GM19099 (cell line): Measurements from ENCODE around the gene PGBD5.

Experiments used
- POLR2A ChIP-seq: IDR thresholded peaks from 3 replicates; pipeline ENCODE4 v1.6.1; 2011; ENCODE audit warnings: low read depth; ENCODE audit not compliant: insufficient read length; ENCODE audit errors: extremely low read depth

The PGBD5 gene

GRCh38 chr1:230355128-230355527, 71.0 kb downstream of the PGBD5 start:
- no peak for TF ChIP-seq POLR2A

GRCh38 chr1:230354005-230354404, 72.1 kb downstream of the PGBD5 start:
- TF ChIP-seq POLR2A = no peak

GRCh38 chr1:230352537-230352936, 73.6 kb downstream of the PGBD5 start:
- no peak for TF ChIP-seq POLR2A

- no peak for TF ChIP-seq POLR2A
Measured at GRCh38 chr1:230351983-230352382, 74.1 kb downstream of the PGBD5 start.

- TF ChIP-seq POLR2A = no peak
Measured at GRCh38 chr1:230351514-230351913, 74.6 kb downstream of the PGBD5 start.

GRCh38 chr1:230350208-230350921, 75.8 kb downstream of the PGBD5 start:
- TF ChIP-seq POLR2A = no peak

GRCh38 chr1:230349020-230349393, 77.1 kb downstream of the PGBD5 start:
- TF ChIP-seq POLR2A = no peak

- no peak for TF ChIP-seq POLR2A
Measured at GRCh38 chr1:230348386-230349019, 77.6 kb downstream of the PGBD5 start.

GRCh38 chr1:230347896-230348295, 78.2 kb downstream of the PGBD5 start:
- TF ChIP-seq POLR2A = no peak

- TF ChIP-seq POLR2A = no peak
Measured at GRCh38 chr1:230345139-230345885, 80.8 kb downstream of the PGBD5 start.

GRCh38 chr1:230342699-230343098, 83.4 kb downstream of the PGBD5 start:
- no peak for TF ChIP-seq POLR2A

- no peak for TF ChIP-seq POLR2A
Measured at GRCh38 chr1:230342019-230342418, 84.1 kb downstream of the PGBD5 start.

- TF ChIP-seq POLR2A = no peak
Measured at GRCh38 chr1:230341162-230341546, 85.0 kb downstream of the PGBD5 start.

- TF ChIP-seq POLR2A = no peak
Measured at GRCh38 chr1:230340526-230341161, 85.5 kb downstream of the PGBD5 start.

- no peak for TF ChIP-seq POLR2A
Measured at GRCh38 chr1:230339033-230339432, 87.1 kb downstream of the PGBD5 start.

- no peak for TF ChIP-seq POLR2A
Measured at GRCh38 chr1:230337266-230337665, 88.9 kb downstream of the PGBD5 start.

- TF ChIP-seq POLR2A = no peak
Measured at GRCh38 chr1:230335861-230336522, 90.1 kb downstream of the PGBD5 start.
